Muscle of leg (tissue), 11 donors: ENCODE data around the gene LY86. TPM values are rescaled to one million over a fixed set of nuclear protein-coding genes. Genes with fewer than 3 reads are reported as not detected.

Experiments used
- DNase-seq: peaks from one replicate; pipeline ENCODE4 v3.0.0; 2013
- H3K27ac ChIP-seq: one replicate; pipeline ENCODE4 v1.5.1; 2013; ENCODE audit warnings: mild to moderate bottlenecking, low read length, control low read depth
- H3K27me3 ChIP-seq: one replicate; pipeline ENCODE4 v1.6.1; 2013; ENCODE audit warnings: low read length; ENCODE audit not compliant: control insufficient read depth, insufficient read depth
- H3K36me3 ChIP-seq: one replicate; pipeline ENCODE4 v1.6.1; 2013; ENCODE audit warnings: low read length; ENCODE audit not compliant: control insufficient read depth, insufficient read depth
- H3K4me1 ChIP-seq: one replicate; pipeline ENCODE4 v1.6.1; 2013; ENCODE audit warnings: low read length; ENCODE audit not compliant: control insufficient read depth, insufficient read depth
- H3K4me3 ChIP-seq: one replicate; pipeline ENCODE4 v1.5.1; 2013; ENCODE audit warnings: low read length, control low read depth
- H3K9me3 ChIP-seq: replicated peaks from 2 replicates; pipeline ENCODE4 v1.6.1; 2013; ENCODE audit warnings: low read depth, low read length; ENCODE audit not compliant: control insufficient read depth
- WGBS: methylation state at CpG from one replicate; pipeline ENCODE4 v1.1.5; 2013; ENCODE audit warnings: missing lambda C conversion rate; ENCODE audit not compliant: insufficient coverage; 5-methylcytosine and 5-hydroxymethylcytosine counted together
- polyA plus RNA-seq, 8 donors: library from polyadenylated mRNA; unstranded; fragments of 120-200 nt; gene quantifications; one replicate each; pipeline versions ENCODE4 v1.2.1 to v1.2.3, GENCODE V29; 2013; ENCODE audit warnings: inconsistent platforms in 1 of 8, low replicate concordance in 1 of 8; ENCODE audit not compliant: insufficient read length in 8 of 8, insufficient read depth in 1 of 8
- total RNA-seq: library from RNA; stranded (reverse); fragments of 120-200 nt; gene quantifications from one replicate; pipeline ENCODE4 v1.2.4, GENCODE V29; 2013

Gene LY86
- total and polyA plus RNA-seq, 9 donors, result 1.8 to 2.8 (median 2.0) TPM

DNA sequence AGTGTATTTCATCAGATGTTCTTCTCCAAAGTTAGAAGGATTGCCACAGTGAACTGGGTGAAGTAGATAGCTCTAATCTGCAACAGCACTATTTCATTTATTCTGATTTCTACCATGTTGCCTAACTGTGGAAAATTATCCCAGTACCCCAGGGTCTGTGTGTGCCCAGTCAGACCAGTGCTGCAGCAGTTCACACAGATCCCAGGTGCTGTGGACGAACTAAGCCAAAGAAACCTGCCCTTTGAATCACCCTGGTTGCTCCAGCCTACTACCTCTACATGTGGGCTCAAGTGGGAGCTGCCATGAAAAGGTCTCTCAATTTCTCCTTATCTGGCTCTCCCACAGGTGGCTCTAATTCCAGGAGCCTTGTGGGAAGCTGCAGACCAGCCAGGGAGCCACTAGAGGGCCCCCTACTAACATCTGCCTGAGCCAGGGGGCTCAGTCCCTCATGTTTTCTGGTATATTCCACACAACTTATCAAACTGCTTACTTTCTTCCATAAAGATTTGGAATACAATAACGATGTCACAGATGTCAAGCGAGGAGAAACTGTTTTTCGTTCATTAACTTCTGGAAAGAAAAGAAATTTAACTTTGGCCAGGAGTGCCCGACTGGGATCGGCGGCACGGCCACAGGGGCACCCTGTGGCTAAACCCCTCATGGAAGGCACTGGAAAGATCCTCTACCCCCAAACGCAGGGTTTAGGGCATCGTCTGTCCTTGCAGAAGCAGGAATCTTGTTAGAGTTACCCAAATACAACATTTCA, 31.6 kb upstream of the LY86 start:
- Histone ChIP-seq H3K36me3 (no peaks in the 10 kb centered on the region), H3K4me1 (no peaks in the 10 kb centered on the region), H3K4me3 (no peak overlapping the region), H3K9me3 (no peaks in the 10 kb centered on the region), H3K27ac (no peak overlapping the region), H3K27me3 (no peaks in the 10 kb centered on the region)
- peak; percentile 56 for DNase-seq
- WGBS, result 50% methylated on average over 9 of the region's 10 CpGs

DNA sequence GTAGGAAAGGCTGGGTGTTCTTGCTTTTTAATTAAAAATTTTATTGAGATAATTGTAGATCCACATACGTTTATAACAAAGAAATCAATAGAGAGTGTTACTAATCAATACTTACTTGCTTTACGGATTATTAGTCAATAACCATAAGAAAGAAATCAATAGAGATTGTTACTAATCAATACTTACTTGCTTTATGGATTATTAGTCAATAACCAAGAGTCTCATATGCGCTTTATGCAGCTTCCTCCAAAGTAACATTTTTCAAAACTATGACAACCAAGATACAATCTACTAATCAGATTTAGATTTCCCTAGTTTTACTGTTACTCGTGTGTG, 31.0 kb upstream of the LY86 start:
- Histone ChIP-seq H3K9me3 (no peaks in the 10 kb centered on the region), H3K36me3 (no peaks in the 10 kb centered on the region), H3K27me3 (no peaks in the 10 kb centered on the region), H3K4me1 (no peaks in the 10 kb centered on the region), H3K4me3 (no peak overlapping the region), H3K27ac (no peak overlapping the region)
- DNase-seq, result no peak
- no CpG with 5 or more reads among the region's 4 CpGs for WGBS

DNA sequence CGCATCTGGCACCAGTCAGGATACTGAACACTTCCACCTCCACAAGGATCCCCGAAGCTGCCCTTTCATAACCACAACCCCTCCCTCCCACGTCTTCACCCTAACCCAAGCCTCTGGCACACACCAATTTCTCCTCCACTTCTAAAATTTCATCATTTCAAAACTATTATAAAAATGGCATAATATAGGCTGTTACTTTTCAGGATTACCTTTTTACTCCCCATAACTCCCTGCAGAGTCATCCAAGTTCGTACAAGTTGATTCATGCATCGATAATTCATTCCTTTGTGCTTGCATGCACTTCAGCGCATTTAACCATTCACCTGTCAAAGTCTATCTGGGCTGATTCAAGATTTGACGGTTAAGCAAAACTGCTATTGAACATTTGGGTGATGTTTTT, 30.6 kb upstream of the LY86 start:
- Histone ChIP-seq H3K4me3 (no peak overlapping the region), H3K27ac (no peak overlapping the region), H3K36me3 (no peaks in the 10 kb centered on the region), H3K9me3 (no peaks in the 10 kb centered on the region), H3K4me1 (no peaks in the 10 kb centered on the region), H3K27me3 (no peaks in the 10 kb centered on the region)
- 33% methylated on average over 1 of the region's 7 CpGs for WGBS
- no peak for DNase-seq

DNA sequence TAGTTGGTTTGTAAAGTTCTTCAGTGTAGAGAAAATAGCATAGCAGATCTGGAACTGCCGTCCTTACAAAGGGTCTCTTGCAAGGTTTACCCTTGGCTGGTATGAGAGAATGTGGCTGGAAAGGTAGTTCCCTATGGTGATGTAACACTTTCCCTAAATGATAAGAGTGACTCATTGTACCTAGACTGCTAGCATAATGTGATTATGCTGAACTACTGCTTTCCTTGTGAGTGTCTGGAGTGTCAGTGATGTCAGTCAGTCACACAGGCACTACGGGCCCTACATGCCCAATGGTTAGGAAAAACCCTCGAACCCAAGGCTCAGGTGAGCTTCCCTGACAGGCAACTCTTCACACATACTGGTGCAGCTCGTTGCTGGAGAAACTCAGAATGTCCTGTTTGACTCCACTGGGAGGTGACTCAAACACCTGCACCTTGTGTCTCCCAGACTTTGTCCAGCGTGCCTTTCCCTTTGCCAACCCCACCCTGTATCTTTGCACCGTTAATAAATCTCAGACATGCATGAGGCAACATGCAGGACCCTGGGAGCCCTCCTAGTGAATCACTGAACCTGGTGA, 28.4 kb upstream of the LY86 start:
- 83% methylated on average over 6 of the region's 6 CpGs for WGBS
- Histone ChIP-seq H3K36me3 (no peaks in the 10 kb centered on the region), H3K4me1 (no peaks in the 10 kb centered on the region), H3K27ac (no peak overlapping the region), H3K27me3 (no peaks in the 10 kb centered on the region), H3K9me3 (no peaks in the 10 kb centered on the region), H3K4me3 (no peak overlapping the region)
- DNase-seq, result no peak

GRCh38 chr6:6560909-6561308, 27.6 kb upstream of the LY86 start:
- Histone ChIP-seq H3K4me3 (no peak overlapping the region), H3K9me3 (no peaks in the 10 kb centered on the region), H3K36me3 (no peaks in the 10 kb centered on the region), H3K27ac (no peak overlapping the region), H3K4me1 (no peaks in the 10 kb centered on the region), H3K27me3 (no peaks in the 10 kb centered on the region)
- DNase-seq, result peak; percentile 58
- no CpG with 5 or more reads among the region's 3 CpGs for WGBS

DNA sequence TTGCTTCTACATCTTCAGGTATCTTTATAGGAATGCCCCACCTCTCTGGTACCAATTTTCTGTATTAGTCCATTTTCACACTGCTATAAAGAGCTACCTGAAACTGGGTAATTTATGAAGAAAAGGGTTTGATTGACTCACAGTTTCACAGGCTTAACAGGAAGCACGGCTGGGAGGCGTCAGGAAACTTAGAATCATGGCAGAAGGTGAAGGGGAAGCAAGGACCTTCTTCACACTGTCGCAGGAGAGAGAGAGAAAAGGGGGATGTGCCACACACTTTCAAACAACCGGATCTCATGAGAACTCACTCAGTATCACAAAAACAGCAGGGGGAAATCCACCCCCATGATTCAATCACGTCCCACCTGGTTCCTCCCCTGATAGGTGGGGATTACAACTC, 24.4 kb upstream of the LY86 start:
- Histone ChIP-seq H3K9me3 (no peaks in the 10 kb centered on the region), H3K27me3 (no peaks in the 10 kb centered on the region), H3K4me3 (no peak overlapping the region), H3K27ac (no peak overlapping the region), H3K4me1 (peaks cover 3% of the 10 kb centered on the region), H3K36me3 (no peaks in the 10 kb centered on the region)
- DNase-seq, result no peak
- WGBS, result no CpG with 5 or more reads among the region's 5 CpGs

DNA sequence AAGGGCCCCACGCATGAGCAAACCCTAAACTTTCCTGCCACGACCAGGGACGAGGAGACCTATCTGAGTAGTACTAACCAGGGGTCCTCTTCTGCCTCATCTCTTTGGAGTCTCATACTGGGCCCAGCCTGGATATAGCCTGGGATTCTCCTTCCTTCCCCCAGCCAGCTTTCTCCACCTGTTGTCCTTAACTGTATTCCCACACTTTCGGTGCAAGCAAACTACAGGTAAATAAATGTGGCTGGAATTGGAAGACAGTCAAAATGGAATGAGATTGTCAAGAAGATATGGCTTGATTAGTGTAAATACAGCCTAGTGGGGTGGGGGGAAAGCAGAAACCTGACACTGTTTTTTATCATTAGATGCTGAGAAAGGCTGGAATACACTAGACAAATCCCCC, 23.5 kb upstream of the LY86 start:
- no peak for DNase-seq
- H3K9me3 ChIP-seq, result no peaks in the 10 kb centered on the region
- WGBS, result 92% methylated on average over 3 of the region's 4 CpGs
- H3K36me3 ChIP-seq, result no peaks in the 10 kb centered on the region
- peaks cover 10% of the 10 kb centered on the region for H3K4me1 ChIP-seq
- H3K27me3 ChIP-seq, result no peaks in the 10 kb centered on the region
- H3K4me3 ChIP-seq, result no peak overlapping the region
- H3K27ac ChIP-seq, result no peak overlapping the region

- H3K27ac ChIP-seq, result no peak overlapping the region
- no peaks in the 10 kb centered on the region for H3K36me3 ChIP-seq
- WGBS, result no CpG with 5 or more reads among the region's 3 CpGs
These were observed 23.0 kb upstream of the LY86 start for GRCh38 chr6:6565488-6565887.

DNA sequence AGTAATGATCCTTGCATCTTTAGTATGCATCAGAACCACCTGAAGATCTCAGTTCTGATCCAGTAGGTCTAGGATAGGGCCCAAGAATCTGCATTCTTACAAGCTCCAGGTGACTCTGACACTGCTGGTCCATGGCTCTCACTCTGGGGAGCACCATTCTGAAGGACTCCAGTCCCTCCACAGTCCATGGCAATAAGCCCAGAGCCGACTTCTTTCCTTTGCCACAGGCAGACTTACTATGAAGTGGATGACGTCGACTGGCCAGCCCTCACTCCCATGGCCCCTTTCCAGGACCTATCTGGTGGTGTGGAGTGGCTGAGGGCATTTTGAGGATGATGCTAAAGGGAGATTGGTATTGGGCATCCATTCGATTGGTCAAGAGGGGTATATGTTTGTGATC, 21.8 kb upstream of the LY86 start:
- Histone ChIP-seq H3K27me3 (no peaks in the 10 kb centered on the region), H3K4me3 (no peak overlapping the region), H3K36me3 (no peaks in the 10 kb centered on the region), H3K4me1 (peaks cover 10% of the 10 kb centered on the region), H3K27ac (no peak overlapping the region), H3K9me3 (no peaks in the 10 kb centered on the region)
- DNase-seq, result no peak
- no CpG with 5 or more reads among the region's 4 CpGs for WGBS

More at GRCh38 chr6:6565488-6565887, 23.0 kb upstream of the LY86 start:
- no peaks in the 10 kb centered on the region for H3K27me3 ChIP-seq
- H3K4me1 ChIP-seq, result peaks cover 10% of the 10 kb centered on the region
- DNase-seq, result no peak
- no peaks in the 10 kb centered on the region for H3K9me3 ChIP-seq
- no peak overlapping the region for H3K4me3 ChIP-seq

- no peaks in the 10 kb centered on the region for H3K27me3 ChIP-seq
- no peak overlapping the region for H3K27ac ChIP-seq
- no peak overlapping the region for H3K4me3 ChIP-seq
- no peaks in the 10 kb centered on the region for H3K9me3 ChIP-seq
- 62% methylated on average over 9 of the region's 13 CpGs for WGBS
- H3K4me1 ChIP-seq, result peaks cover 10% of the 10 kb centered on the region
- DNase-seq, result peak; percentile 51
- H3K36me3 ChIP-seq, result no peaks in the 10 kb centered on the region
These were observed 19.3 kb upstream of the LY86 start for GRCh38 chr6:6569096-6569810.
